NCI-H187 treated with DMSO at 0.1 percent for 48 hours (cell line): ENCODE measurements around the gene KCNJ4.
"Not testable (repeated sequence)": the region's sequence is repeated elsewhere in the genome, so short reads cannot be mapped to it uniquely, and the experiment has no call there.

ENCODE experiments used
- DNase-seq: peaks from one replicate; lab custom pipeline; 2025; lab: John Stamatoyannopoulos, UW

Gene KCNJ4

GRCh38 chr22:38412435-38413084 is 42.4 kb downstream of the KCNJ4 start:
- DNase-seq = no peak

- no peak for DNase-seq
Observed at GRCh38 chr22:38411016-38411415, 44.0 kb downstream of the KCNJ4 start.

GRCh38 chr22:38409916-38410315 is 45.1 kb downstream of the KCNJ4 start:
- not testable (repeated sequence) for DNase-seq

GRCh38 chr22:38406617-38407016 is 48.4 kb downstream of the KCNJ4 start:
- no peak for DNase-seq

- DNase-seq = no peak
Observed at GRCh38 chr22:38404419-38404818, 50.6 kb downstream of the KCNJ4 start.

GRCh38 chr22:38403812-38404211 is 51.2 kb downstream of the KCNJ4 start:
- DNase-seq = no peak

- DNase-seq = no peak
Observed at GRCh38 chr22:38402204-38402603, 52.8 kb downstream of the KCNJ4 start.

GRCh38 chr22:38401336-38402084 is 53.5 kb downstream of the KCNJ4 start:
- DNase-seq = no peak

GRCh38 chr22:38400256-38400655 is 54.7 kb downstream of the KCNJ4 start:
- DNase-seq = not testable (repeated sequence)

GRCh38 chr22:38398609-38399461 is 56.2 kb downstream of the KCNJ4 start:
- DNase-seq = no peak

GRCh38 chr22:38398181-38398608 is 56.8 kb downstream of the KCNJ4 start:
- DNase-seq = not testable (repeated sequence)

- no peak for DNase-seq
Observed at GRCh38 chr22:38397189-38398085, 57.6 kb downstream of the KCNJ4 start.

GRCh38 chr22:38396440-38397069 is 58.4 kb downstream of the KCNJ4 start:
- not testable (repeated sequence) for DNase-seq

GRCh38 chr22:38395944-38396343 is 59.1 kb downstream of the KCNJ4 start:
- DNase-seq = not testable (repeated sequence)

GRCh38 chr22:38394929-38395624 is 59.9 kb downstream of the KCNJ4 start:
- DNase-seq = not testable (repeated sequence)

GRCh38 chr22:38389428-38389818 is 65.6 kb downstream of the KCNJ4 start:
- not testable (repeated sequence) for DNase-seq

GRCh38 chr22:38388506-38389427 is 66.2 kb downstream of the KCNJ4 start:
- DNase-seq = not testable (repeated sequence)

GRCh38 chr22:38386918-38387317 is 68.1 kb downstream of the KCNJ4 start:
- not testable (repeated sequence) for DNase-seq

GRCh38 chr22:38383417-38383816 is 71.6 kb downstream of the KCNJ4 start:
- no peak for DNase-seq
